Activated naive CD4-positive, alpha-beta T cell (primary cell): ENCODE data around the gene PAK5.

Experiments used
- DNase-seq, 4 experiments: peaks; one replicate each; lab custom pipeline; 2025; lab: John Stamatoyannopoulos, UW

PAK5 gene

DNA sequence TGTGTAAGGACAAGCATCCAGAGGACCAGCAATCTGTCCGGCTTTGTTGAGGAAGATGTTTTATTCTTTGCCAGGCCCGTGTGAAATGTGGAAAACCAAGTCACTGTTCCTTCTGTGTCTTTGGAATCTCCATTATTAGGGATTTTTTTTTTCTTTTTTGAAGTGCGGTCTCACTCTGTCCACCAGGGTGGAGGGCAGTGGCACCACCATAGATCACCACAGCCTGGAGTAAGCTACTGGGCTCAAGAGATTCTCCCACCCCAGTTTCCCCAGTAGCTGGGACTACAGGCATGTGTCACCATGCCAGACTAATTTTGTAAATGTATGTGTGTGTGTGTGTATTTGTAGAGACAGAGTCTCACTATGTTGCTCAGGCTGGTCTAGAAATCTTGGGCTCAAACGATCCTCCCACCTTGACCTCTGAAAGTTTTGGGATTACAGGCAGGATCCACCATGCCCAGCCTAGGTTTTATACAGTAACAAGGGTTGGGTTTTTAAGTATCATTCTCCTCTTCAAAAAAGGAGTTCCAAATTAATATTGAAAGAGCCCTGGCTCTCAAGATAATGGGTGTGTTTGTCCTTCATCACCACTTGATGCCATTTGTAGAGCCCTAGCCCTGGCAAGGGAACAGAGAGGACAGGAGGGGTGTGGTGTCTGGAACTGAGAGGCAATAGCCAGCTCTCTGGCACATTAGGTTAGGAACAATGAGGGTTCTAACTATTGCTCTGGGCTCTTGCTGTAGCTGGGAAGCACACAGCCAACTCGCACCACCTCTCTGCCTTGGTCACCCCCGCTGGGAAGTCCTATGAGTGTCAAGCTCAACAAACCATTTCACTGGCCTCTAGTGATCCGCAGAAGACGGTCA is 321.3 kb downstream of the PAK5 start:
- DNase-seq: no peak

DNA sequence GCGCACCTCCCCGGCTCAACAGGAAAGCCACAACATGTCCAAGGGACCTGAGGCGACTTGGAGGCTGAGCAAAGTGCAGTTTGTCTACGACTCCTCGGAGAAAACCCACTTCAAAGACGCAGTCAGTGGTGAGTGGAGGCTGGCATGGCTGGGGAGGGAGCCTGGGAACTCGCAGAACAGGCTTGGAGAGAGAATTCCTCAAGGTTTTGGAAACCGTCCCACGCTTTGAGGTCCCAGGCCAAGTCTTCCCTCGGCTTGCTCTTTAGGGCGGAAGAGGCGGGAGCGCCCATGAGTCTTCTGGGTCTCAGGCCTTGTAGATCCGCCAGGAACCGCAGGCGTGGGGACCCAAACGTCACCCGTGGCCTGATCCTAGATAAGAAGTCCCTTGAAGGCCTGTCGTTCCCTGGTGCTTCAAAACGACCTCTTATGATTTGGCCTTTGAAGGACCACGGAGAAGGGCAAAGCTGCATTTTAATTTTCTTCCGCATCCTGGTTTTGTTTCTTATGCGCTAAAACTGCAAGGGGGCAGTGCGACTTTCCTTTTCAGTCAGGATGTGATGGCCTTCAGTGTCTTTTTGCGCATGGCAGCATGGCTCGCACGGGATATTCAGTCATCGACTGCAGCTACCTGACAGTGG is 322.5 kb downstream of the PAK5 start:
- no peak for DNase-seq

DNA sequence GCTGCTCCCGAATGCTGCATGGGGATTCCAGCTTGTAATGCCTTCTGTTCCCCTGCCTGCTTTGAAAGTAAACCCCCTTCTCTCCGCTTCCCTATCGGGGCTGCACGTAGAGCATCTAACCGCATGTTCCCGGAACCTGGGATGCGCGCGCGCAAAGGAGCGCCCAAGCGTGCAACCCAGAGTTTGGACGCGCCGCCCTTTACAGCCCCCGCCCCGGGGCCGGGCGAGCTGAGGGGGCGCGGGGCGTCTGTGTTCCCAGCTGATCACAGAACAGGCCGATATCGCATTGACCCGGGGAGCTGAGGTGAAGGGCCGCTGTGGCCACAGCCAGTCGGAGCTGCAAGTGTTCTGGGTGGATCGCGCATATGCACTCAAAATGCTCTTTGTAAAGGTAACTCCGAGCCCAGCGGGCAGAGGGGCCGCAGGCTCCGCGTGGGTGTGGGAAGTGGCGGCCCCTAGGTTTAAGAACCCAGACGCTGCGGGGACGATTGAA is 323.1 kb downstream of the PAK5 start:
- no peak for DNase-seq

DNA sequence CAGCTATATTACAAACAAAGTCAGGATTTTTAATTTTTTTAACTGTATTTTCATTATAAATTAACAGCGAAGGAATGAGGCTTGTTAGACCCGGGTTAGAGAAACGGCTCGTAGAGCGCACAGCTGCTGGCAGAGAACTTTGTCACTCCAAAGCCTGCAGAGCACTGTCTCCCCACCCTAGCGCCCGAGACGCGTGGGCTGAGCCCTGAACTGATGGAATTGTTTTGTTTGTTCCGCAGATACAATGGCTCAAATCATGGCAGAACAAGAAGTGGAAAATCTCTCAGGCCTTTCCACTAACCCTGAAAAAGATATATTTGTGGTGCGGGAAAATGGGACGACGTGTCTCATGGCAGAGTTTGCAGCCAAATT is 323.7 kb downstream of the PAK5 start:
- no peak for DNase-seq

DNA sequence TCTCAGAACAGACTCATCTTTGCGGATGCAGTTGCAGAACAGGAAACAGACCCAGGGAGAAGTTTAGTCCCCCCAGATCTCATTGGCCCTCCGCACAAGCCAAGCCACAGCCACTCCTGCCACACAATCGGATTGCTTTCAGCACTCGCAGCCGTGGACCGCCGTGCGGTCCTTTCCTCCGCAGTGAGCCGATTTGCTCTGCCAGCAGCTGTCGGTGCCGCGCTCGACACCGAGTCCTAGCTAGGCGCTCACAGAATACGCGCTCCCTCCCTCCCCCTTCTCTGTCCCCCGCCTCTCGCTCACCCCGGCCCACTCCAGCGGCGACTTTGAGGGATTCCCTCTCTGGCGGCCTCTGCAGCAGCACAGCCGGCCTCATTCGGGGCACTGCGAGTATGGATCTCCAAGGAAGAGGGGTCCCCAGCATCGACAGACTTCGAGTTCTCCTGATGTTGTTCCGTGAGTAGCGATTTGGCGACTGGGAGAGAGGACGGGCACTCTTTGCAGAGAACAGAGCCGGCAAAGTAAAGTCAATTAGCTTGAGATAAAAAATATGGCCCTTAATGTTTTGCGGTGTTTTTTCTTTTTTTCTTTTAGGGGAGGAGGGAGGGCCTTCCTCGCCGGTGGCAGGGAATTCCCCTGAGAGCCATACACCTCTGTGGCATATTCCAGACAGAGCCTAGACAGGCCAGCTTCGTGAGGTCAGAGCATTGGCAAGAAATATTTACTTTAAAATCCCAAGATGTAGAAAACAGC is 324.2 kb downstream of the PAK5 start, which contains the start of gene LAMP5:
Gene LAMP5 (plus strand): TSS at position 130 of the 753 bp plus-strand sequence. CDS start 263 bp downstream, at position 393.
- no peak for DNase-seq

DNA sequence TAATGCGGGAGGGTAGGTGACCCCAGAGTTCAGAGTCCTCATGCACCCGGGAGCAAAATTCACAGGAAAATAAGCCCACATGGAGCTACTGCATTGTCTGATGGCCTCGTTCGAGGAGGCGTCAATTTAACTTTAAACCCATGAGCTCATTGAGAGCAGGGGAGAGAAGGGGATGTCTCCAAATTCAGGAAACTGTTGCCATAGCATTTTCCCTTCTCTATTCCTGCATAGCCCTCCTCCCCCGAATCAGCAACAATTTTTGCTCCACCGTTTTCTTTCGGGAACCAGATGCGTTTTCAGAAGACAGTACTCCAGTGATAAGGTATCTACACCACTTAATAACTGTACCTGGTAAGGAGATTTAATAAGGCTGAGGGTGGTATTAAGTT is 324.8 kb downstream of the PAK5 start:
- DNase-seq: no peak

DNA sequence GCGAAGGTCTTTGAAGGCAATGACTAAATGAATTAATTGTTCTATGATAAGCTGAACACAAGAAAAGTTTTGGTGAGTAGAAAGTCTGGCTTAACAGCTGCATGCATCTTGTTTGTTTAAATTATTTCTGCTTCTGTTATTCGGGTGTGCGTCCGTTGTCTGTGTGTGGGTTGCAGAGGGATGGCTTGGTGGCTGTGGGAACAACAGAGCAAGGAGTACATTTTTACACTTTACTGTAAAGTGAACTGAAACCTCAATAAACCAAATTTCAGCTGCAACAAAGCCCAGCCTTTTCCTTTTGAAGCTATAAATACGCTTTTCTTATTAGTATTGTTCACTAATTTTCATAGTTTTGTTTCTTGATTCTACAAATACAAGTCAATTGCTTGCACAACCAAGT is 328.0 kb downstream of the PAK5 start:
- no peak for DNase-seq

DNA sequence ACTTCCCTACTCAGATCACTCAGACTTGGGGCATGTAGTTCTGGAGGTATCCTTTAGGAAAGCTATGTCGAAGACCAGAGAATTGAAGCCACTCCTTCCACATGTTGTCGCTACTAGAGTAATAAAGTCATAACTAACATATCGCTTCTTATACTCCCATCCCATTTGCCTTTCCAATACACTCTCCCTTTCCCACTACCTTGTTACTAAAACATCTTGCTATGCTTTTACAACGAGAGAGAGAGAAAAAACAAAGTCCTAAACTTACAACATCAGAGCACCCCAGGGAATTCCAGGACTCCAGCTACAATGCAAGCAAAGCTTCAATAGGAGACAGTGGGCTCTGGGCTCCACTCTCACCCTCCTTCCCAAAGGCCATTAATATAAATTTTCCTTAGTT is 329.6 kb downstream of the PAK5 start:
- DNase-seq: no peak

DNA sequence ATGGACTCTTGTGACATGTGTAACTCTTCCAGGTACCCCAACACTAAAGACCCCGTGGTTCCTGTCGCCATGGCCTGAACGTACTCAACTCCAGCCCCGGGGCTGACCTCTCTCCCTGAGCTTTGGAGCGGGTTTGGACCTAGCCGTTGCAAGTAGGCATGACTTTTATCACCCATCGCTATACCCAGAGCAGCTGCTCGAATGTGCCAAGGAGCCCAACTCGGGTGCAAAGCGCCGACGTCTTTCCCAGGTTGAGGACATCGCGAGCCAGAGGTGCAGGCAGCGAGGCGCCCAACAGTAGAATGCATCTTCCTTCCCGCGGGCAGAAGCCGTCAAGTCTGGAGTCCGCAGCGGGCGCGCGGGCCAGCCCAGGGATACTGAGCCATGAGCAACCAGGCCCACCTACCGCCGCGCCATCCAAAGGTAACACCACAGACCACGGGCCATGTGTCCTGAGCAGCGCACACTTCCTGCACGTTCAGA is 330.1 kb downstream of the PAK5 start:
- DNase-seq: no peak

DNA sequence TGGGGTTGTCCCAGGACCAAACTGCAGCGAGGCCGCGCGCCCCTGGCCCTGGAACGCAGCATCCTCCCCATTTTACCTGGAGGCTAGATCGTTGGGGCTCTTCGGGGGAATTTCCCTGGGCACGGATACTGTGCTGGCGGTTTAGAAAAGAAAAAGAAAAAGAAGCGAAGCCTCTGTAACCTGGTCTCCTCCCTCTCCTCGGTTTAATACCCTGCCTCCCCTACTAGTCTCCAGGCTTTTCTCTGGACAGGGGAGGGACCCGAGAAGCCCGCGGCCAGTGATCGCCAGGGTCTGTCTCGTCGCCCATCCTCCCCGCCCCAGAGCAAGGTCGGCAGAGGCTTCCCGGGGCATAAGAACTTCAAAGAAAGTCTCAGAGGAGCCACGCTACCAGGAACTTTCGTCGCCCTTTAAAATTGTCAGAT is 330.6 kb downstream of the PAK5 start:
- DNase-seq: no peak

DNA sequence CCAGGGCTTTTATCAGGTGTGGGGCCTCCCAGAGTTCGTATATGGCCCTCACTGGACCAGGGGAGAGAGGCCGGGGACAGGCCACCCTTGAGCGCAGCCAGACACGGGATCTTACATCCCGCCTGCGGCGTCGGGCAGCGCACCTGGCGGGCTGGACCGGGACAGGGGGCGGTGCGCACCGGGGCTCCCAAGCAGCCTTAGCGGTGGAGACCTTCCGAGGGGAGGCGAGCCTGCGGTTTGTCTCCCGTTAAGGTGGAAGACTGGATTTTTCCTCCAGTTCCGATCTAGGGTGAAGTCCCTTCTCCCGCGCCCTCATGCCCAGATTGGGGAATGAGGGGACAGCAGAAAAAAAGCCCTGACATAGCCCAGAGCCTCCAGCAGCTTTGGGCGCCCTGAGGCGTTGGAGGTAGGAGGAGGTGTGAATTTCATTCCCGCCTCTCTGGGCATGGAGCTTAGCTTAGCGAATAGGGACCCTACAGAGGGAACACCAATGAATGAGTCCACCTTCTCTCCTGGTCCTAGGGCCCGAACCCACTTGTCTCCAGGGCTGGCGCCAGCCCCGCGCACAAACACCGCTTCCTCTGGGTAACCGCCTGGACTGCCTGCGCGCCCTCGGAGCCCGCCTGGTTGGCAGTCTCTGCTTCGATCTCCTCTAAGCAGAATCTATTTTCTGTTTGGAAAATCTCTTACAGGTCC is 331.2 kb downstream of the PAK5 start:
- DNase-seq: no peak

DNA sequence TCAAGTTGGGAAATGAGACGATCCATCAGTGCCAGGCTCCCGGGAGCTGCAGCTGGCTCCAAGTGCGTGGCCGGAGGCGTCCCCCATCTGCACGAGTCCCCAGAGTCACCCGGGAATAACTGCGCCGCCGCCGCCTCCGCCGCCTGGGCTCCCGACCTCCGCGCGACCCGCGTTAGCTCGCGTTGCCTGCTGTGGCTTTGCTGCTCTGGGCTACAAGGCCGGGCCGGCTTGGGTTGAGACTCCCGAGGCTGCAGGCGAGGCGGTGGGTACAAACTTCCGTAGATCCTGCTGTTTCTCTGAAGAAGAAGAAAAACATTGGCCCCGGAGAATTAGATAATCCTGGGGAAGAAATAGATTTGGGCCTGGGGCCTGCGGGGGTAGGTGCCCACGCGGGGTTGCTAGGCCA is 331.9 kb downstream of the PAK5 start:
- DNase-seq: no peak

DNA sequence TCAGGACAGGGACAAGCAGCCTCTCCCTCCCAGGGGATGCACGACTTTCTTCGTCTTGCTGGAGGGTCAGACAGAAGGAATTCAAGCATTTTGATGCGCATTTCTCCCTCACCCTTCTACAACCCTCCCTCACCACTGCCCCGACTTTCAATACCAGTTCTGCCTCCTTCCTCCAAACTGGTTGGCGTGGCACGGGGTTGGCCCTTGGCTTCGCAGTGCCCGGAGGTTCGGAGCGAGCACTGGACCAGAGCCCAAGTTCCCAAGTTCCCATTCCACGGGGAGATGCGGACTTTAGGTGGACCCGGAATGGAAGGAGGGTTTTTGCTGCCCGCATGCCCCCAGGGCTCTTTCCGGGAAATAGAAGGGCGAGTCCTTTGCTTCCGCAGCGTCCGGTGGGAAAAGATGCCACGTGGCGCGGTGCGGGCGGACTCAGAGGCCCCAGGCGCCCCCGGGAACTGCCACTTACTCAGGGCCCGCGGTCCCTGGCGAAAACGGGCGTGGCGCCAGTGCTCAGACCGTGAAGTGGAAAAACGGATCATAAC is 332.5 kb downstream of the PAK5 start:
- no peak for DNase-seq

DNA sequence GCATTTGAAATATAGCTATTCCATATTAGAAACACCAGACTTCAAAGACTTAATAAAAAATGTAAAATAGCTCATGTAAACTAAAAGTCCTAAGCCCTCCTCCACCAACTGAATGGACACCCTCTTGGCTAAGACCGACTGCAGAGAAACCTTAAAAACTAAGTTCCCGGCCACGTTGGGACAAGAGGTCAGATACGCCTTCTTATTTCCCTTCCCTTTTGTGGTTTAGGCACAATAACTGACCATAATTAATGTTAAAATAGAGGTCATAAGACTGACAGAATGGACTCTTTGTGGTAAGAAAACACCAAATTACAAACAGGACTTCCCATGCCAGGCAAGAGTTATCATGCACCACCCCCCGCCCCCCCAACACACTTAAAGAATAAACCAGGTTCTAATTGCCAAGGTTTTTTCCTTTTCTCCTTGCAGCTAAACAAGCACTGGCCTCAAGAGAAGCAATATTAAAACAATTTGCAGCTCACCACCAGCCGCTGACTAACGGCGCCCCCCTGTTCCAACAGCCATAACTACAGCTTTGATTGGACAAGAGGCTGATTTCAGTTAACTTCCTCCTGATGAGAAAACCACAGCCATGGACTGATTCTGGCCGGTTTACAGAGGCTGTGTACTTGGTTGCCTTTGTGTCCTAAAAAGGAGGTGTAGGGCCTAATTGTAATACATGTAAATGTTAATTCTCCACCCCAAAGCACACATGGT is 335.2 kb downstream of the PAK5 start:
- no peak for DNase-seq

DNA sequence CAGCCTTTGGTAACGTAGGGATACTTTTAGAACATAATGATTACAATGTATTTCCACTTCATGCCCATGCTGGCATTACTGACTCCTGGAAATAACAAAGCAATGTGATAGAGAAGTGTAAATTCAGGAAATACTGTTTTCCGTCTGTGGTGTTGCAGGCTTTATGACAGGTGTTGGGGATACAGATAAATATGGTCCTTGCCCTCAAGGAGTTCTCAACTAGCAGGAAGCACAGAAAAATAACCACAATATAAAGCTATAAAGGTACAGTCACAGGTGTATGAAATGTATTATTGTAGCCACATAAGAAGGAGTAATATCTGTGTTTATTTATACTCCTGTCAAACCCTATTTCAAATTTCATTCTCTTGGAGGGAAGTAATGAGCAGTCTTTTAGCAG is 337.4 kb downstream of the PAK5 start:
- no peak for DNase-seq

DNA sequence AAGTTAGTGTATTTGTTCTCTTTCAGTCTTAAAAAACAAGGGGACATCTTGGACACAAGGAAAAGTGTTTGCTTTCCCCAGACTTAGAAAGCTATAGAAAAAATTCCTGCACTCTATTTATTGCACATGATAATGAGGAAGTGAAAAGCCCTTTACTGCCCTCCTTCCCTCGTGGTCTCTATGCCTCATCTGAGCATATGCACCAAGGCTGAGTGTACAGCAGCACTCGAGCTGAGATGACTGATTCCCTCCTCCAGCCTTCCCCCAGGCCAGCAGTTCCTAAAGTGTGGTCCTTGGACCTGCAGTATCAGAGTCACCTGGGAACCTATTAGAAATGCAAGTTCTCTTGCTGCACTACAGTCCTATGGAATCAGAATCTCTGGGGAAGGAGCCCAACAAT is 338.8 kb downstream of the PAK5 start:
- no peak for DNase-seq

DNA sequence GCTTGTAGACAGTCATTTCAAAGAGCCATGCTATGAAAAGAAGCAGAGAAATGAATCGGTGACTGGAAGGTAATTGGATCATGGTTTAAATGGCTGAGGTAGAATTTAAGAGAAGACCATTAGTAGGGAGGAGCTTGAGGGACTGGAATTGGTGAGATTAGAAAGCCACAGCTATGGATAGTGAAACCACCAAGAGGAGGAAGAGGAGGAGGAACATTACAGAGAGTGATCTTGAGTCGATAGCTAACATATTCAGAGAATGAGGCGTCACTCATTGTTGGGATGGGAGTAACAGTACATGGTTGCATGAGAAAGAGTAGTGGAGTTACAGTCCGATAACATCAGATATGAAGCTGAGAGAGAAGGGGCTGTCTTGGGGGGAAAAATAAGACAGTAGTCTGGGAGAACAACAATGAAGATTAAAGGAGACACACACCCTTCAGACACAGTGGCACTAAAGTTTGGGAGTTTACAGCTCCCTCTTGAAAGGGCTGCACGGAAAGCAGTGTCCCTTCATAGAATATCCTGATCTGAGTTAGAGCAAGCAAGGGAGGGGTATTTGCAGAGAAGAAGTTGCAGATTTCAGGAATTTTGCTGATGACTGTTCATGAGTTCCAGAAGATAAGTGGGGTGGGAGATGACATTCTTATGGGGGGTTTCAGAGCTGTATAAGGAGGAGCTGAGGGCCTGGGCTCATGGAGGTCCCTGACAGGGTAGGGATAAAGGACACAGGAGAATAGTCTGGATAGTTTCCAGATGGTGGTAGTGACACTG is 339.6 kb downstream of the PAK5 start:
- no peak for DNase-seq

DNA sequence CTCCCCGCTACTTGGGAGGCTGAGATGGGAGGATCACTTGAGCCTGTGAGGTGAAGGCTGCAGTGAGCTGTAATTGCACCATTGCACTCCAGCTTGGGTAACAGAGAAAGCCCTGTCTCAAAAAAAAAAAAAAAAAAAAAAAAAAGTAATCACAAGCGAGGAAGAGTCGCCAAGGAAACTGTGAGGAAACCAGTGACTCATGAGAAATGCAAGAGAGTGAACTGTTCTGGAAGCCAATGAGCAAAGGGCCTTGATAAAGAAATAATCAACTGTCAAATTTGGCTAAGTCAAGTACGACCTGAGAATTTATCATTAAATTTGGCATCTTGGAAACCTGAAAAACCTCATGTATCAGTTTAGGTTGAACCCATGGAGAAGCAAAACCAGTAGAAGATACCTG is 340.6 kb downstream of the PAK5 start:
- no peak for DNase-seq

DNA sequence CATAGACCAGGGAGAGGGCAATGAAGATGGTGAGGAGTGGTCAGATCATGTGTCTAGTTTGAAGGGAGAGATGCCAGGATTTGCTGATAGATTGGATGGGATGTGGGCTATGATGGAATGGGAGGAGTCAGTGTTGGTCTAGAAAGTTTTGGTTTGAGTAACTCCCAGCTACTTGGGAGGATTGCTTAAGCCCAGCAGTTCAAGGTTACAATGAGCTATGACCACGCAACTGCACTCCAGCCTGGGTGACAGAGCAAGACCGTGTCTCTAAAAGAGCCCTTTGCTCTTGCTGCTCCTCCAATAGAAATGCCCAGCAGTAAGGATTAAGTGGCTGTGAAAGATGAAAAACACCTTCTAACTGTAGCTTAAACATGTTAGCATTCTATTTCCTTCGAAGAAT is 342.7 kb downstream of the PAK5 start:
- DNase-seq: no peak

DNA sequence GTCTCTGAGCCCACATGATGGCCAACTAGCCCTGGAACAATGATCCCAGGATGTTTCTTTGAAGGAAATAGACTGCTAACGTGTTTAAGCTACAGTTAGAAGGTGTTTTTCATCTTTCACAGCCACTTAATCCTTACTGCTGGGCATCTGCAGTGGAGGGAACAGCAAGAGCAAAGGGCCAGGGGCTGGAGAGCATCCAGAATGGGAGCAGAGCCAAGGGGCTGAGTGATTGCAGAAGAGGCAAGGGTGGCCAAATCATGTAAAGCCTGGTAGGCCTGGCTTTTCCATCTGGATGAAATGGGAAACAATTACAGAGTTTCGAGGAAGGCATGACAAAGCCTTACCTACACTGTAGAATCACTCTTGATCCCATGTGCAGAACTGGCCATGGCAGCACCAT is 343.2 kb downstream of the PAK5 start:
- DNase-seq: no peak
